ENCODE measurements around the gene MACROD2. TPM values are rescaled to one million over a fixed set of nuclear protein-coding genes. Genes with fewer than 3 reads are reported as not detected.

Gene MACROD2
- total and polyA plus RNA-seq, 2 experiments from 2014 or later = 2.8 to 4.3 TPM

DNA sequence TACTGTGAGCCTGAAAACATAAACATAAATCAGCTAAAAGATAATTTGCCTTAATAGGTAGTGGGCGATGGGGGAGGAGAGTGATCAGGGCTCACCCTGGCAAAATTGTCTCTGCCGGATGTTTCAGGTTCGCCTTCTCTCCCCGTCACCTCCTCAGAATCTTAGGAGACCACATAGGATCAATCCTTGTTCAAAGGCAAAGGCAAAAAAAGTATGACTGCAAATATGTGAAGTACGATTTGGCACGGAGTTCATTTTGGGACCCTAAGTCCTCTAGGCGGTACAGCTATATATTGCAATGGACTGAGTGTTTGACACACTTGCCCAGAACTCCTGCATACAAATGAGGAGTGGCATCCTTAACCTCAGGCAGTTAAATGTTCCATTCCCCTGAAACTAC is 991.3 kb downstream of the MACROD2 start (continued):
- TF ChIP-seq, protein P1, sequence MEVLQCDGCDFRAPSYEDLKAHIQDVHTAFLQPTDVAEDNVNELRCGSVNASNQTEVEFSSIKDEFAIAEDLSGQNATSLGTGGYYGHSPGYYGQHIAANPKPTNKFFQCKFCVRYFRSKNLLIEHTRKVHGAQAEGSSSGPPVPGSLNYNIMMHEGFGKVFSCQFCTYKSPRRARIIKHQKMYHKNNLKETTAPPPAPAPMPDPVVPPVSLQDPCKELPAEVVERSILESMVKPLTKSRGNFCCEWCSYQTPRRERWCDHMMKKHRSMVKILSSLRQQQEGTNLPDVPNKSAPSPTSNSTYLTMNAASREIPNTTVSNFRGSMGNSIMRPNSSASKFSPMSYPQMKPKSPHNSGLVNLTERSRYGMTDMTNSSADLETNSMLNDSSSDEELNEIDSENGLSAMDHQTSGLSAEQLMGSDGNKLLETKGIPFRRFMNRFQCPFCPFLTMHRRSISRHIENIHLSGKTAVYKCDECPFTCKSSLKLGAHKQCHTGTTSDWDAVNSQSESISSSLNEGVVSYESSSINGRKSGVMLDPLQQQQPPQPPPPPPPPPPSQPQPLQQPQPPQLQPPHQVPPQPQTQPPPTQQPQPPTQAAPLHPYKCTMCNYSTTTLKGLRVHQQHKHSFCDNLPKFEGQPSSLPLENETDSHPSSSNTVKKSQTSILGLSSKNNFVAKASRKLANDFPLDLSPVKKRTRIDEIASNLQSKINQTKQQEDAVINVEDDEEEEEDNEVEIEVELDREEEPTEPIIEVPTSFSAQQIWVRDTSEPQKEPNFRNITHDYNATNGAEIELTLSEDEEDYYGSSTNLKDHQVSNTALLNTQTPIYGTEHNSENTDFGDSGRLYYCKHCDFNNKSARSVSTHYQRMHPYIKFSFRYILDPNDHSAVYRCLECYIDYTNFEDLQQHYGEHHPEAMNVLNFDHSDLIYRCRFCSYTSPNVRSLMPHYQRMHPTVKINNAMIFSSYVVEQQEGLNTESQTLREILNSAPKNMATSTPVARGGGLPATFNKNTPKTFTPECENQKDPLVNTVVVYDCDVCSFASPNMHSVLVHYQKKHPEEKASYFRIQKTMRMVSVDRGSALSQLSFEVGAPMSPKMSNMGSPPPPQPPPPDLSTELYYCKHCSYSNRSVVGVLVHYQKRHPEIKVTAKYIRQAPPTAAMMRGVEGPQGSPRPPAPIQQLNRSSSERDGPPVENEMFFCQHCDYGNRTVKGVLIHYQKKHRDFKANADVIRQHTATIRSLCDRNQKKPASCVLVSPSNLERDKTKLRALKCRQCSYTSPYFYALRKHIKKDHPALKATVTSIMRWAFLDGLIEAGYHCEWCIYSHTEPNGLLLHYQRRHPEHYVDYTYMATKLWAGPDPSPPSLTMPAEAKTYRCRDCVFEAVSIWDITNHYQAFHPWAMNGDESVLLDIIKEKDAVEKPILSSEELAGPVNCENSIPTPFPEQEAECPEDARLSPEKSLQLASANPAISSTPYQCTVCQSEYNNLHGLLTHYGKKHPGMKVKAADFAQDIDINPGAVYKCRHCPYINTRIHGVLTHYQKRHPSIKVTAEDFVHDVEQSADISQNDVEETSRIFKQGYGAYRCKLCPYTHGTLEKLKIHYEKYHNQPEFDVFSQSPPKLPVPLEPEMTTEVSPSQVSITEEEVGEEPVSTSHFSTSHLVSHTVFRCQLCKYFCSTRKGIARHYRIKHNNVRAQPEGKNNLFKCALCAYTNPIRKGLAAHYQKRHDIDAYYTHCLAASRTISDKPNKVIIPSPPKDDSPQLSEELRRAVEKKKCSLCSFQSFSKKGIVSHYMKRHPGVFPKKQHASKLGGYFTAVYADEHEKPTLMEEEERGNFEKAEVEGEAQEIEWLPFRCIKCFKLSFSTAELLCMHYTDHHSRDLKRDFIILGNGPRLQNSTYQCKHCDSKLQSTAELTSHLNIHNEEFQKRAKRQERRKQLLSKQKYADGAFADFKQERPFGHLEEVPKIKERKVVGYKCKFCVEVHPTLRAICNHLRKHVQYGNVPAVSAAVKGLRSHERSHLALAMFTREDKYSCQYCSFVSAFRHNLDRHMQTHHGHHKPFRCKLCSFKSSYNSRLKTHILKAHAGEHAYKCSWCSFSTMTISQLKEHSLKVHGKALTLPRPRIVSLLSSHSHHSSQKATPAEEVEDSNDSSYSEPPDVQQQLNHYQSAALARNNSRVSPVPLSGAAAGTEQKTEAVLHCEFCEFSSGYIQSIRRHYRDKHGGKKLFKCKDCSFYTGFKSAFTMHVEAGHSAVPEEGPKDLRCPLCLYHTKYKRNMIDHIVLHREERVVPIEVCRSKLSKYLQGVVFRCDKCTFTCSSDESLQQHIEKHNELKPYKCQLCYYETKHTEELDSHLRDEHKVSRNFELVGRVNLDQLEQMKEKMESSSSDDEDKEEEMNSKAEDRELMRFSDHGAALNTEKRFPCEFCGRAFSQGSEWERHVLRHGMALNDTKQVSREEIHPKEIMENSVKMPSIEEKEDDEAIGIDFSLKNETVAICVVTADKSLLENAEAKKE (CRISPR knock-in tag; IDR thresholded peaks at IDR 0.05) = no peak
- TF ChIP-seq STAT1 (IDR thresholded peaks at IDR 0.05; ENCODE audit: unreplicated experiment) = no peak
- no peak for TF ChIP-seq POLR2AphosphoS5 (IDR thresholded peaks at IDR 0.05; ENCODE audit: low read depth)
- TF ChIP-seq EZH2phosphoT487 (IDR thresholded peaks at IDR 0.05; ENCODE audit: unreplicated experiment) = no peak
- TF ChIP-seq, protein P2, sequence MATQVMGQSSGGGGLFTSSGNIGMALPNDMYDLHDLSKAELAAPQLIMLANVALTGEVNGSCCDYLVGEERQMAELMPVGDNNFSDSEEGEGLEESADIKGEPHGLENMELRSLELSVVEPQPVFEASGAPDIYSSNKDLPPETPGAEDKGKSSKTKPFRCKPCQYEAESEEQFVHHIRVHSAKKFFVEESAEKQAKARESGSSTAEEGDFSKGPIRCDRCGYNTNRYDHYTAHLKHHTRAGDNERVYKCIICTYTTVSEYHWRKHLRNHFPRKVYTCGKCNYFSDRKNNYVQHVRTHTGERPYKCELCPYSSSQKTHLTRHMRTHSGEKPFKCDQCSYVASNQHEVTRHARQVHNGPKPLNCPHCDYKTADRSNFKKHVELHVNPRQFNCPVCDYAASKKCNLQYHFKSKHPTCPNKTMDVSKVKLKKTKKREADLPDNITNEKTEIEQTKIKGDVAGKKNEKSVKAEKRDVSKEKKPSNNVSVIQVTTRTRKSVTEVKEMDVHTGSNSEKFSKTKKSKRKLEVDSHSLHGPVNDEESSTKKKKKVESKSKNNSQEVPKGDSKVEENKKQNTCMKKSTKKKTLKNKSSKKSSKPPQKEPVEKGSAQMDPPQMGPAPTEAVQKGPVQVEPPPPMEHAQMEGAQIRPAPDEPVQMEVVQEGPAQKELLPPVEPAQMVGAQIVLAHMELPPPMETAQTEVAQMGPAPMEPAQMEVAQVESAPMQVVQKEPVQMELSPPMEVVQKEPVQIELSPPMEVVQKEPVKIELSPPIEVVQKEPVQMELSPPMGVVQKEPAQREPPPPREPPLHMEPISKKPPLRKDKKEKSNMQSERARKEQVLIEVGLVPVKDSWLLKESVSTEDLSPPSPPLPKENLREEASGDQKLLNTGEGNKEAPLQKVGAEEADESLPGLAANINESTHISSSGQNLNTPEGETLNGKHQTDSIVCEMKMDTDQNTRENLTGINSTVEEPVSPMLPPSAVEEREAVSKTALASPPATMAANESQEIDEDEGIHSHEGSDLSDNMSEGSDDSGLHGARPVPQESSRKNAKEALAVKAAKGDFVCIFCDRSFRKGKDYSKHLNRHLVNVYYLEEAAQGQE (IDR thresholded peaks at IDR 0.05; ENCODE audit: unreplicated experiment) = no peak
- no peak for TF ChIP-seq CREB1 (CRISPR knock-in tag; IDR thresholded peaks at IDR 0.05; ENCODE audit: low read depth)
- no peak for TF ChIP-seq CTCF (conservative IDR thresholded peaks at IDR 0.05; ENCODE audit: low read depth in 2 of 2)
- no peak for TF ChIP-seq ZNF331 (CRISPR knock-in tag; IDR thresholded peaks at IDR 0.05; ENCODE audit: low read depth)
- TF ChIP-seq NANOG (IDR thresholded peaks at IDR 0.05; ENCODE audit: borderline replicate concordance) = no peak
- TF ChIP-seq EZH2 (IDR thresholded peaks at IDR 0.05; ENCODE audit: low read depth, unreplicated experiment) = no peak

All from GM23338 (cell line).